Body of pancreas (tissue), 4 donors: ENCODE measurements around the gene MARS2.

Experiments
- CTCF ChIP-seq, 7 experiments: fragments of 450-650 bp in 4 of 7; fragments of 200-600 bp in 3 of 7; sonication (generic) in 3 of 7; IDR thresholded peaks; one replicate each; pipeline ENCODE4 v1.5.1; 2016 to 2019; ENCODE audit warnings: antibody characterized with exemption in 7 of 7
- POLR2A ChIP-seq, 3 donors: fragments of 450-650 bp; IDR thresholded peaks; one replicate each; pipeline ENCODE4 v1.6.1; 2016; ENCODE audit warnings: antibody characterized with exemption in 3 of 3, mild to moderate bottlenecking in 2 of 3

DNA sequence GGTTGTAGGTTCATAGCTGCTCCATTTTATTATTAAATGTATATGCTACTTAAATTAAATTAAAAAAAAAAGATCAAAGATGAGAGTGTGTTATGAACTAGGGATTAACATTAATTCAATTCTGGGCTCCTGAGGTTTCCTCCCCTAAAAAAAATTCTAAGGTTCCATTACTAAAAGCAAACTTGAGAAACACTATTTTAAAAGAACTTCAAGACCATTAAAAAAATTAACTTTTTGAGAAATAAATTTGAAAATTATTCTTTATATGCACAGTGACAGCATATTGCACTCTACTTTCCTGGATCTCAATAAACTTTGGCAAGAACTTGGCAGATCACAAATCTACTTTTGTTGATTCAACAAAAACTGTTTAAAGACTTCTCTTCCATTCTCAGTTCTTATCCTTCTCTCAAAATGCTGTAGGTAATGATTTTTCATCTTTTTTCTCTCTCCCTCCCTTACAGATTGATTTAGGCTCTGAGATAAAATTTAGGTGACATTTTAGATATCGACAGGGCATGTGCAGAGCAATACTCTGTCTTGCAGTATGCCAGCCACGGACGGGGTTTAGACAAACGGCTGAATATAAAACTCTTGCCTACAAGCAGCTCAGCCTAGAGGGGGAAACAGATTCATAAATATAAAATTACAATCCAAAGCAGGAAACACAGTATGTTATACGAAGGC is 592 bp upstream of the MARS2 start:
- TF ChIP-seq CTCF (IDR thresholded peaks at IDR 0.05) (no peak), POLR2A (IDR thresholded peaks at IDR 0.05) (no peak)
